Mononuclear cell (primary cell): ENCODE measurements around the gene PPIF. TPM values are rescaled to one million over a fixed set of nuclear protein-coding genes. Genes with fewer than 3 reads are reported as not detected.
"Not testable (repeated sequence)": the region's sequence is repeated elsewhere in the genome, so short reads cannot be mapped to it uniquely, and the experiment has no call there.

Source experiments
- H3K27me3 ChIP-seq: 2 replicates; pipeline ENCODE4 v1.6.0; 2011; ENCODE audit warnings: low read length, control low read depth; ENCODE audit not compliant: insufficient read depth
- H3K4me1 ChIP-seq: 2 replicates; pipeline ENCODE4 v1.5.1; 2011; ENCODE audit warnings: mild to moderate bottlenecking, low read length, control low read depth; ENCODE audit not compliant: insufficient read depth
- H3K4me3 ChIP-seq: 2 replicates; pipeline ENCODE4 v1.5.1; 2011; ENCODE audit warnings: mild to moderate bottlenecking, low read length, moderate library complexity
- H3K9me3 ChIP-seq: 2 replicates; pipeline ENCODE4 v1.5.1; 2011; ENCODE audit warnings: low read depth, mild to moderate bottlenecking, control low read depth, low read length
- total RNA-seq: library from RNA; depleted of rRNA; stranded (reverse); fragments of >200 nt; gene quantifications from one replicate; pipeline ENCODE4 v1.2.3, GENCODE V29; 2012

PPIF gene
- total RNA-seq, 1 donor: 146 TPM

- no peak overlapping the region for H3K4me3 ChIP-seq
- H3K27me3 ChIP-seq: no peaks in the 10 kb centered on the region
- H3K9me3 ChIP-seq: no peaks in the 10 kb centered on the region
- H3K4me1 ChIP-seq: peaks cover 78% of the 10 kb centered on the region
Observed at GRCh38 chr10:79321494-79321882, 25.8 kb upstream of the PPIF start.

DNA sequence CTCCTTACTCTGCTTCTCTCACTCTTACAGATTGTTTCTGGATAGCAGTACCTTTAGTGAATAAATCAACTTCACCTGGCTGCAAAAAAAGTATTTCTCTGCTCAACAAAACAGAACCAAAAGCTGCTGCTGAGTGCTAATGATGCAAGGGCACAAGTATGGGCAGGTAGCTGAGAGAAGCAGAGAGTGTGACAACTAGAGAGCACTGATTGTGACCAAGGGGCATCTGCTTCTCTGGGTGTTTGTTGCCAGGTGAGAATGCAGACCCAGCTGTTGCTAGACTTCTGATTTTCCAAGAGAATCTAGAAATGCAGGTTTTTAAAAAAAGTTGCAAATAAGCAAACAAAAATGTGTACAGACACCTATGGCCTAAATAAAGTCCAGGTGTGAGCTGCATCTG lies 25.3 kb upstream of the PPIF start:
- Histone ChIP-seq H3K27me3 (no peaks in the 10 kb centered on the region), H3K4me1 (peaks cover 74% of the 10 kb centered on the region), H3K4me3 (no peak overlapping the region), H3K9me3 (no peaks in the 10 kb centered on the region)

GRCh38 chr10:79322616-79323543 lies 24.4 kb upstream of the PPIF start:
- peaks cover 64% of the 10 kb centered on the region for H3K4me1 ChIP-seq
- H3K27me3 ChIP-seq: no peaks in the 10 kb centered on the region
- no peaks in the 10 kb centered on the region for H3K9me3 ChIP-seq
- no peak overlapping the region for H3K4me3 ChIP-seq

- peaks cover 57% of the 10 kb centered on the region for H3K4me1 ChIP-seq
- no peaks in the 10 kb centered on the region for H3K27me3 ChIP-seq
- H3K9me3 ChIP-seq: no peaks in the 10 kb centered on the region
- no peak overlapping the region for H3K4me3 ChIP-seq
Observed at GRCh38 chr10:79323602-79324001, 23.7 kb upstream of the PPIF start.

DNA sequence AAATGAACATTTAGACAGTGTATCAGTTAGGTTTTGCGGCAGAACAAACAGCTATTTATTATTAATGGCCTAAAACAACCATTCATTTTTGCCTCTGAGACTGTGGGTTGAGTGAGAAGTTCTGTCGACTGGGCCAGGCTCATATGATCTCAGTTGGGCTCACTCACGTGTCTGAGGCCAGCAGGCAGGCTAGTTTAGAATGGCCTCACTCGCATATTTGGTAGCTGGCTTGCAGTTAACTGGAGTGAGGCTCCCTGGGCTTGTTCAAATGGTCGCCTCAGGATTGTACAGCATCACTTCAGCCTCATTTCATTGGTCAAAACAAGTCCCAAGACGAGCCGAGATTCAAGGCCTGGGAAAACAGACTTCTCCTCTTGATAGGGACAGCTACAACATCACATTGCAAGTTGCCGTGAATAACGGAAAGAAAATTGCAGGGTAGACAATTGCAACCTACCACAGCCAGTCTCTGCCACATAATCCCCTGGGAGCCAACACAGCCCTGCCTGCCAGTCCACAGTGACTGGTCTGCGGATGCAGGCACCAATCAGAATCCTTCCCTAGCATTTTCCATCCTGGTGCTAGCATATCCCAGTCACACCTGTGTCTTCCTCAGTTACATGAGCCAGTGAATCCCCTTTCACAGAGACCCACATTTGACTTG lies 23.1 kb upstream of the PPIF start:
- H3K4me3 ChIP-seq: no peak overlapping the region
- H3K4me1 ChIP-seq: peaks cover 51% of the 10 kb centered on the region
- H3K9me3 ChIP-seq: no peaks in the 10 kb centered on the region
- H3K27me3 ChIP-seq: no peaks in the 10 kb centered on the region

DNA sequence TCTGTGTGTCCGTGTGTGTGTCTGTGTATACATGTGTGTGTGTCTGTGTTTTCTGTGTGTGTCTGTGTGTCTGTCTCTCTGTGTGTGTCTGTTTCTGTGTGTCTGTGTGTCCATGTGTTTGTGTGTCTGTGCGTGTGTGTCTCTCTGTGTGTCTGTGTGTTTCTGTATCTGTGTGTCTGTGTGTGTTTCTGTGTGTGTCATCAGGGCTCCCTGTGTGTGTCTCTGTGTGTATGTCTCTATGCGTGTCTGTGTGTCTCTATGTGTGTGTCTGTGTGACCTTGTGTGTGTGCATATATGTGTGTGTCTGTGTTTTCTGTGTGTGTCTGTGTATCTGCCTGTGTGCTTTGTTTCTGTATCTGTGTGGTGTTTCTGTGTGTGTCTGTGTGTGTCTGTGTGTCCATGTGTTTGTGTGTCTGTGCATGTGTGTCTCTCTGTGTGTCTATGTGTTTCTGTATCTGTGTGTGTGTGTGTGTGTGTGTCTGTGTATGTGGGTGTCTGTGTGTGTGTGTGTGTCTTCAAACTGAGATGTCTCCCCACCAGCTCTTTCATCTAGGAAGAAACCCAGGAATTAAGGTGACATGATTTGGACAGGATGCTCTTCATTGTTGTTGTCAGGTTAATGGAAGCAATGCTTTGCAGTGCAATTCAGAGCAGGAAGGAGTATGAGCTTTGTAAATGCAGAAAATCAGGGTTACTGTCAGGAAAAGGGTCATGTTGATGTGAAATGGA lies 20.7 kb upstream of the PPIF start:
- Histone ChIP-seq H3K27me3 (no peaks in the 10 kb centered on the region), H3K4me1 (peaks cover 34% of the 10 kb centered on the region), H3K4me3 (no peak overlapping the region), H3K9me3 (no peaks in the 10 kb centered on the region)

DNA sequence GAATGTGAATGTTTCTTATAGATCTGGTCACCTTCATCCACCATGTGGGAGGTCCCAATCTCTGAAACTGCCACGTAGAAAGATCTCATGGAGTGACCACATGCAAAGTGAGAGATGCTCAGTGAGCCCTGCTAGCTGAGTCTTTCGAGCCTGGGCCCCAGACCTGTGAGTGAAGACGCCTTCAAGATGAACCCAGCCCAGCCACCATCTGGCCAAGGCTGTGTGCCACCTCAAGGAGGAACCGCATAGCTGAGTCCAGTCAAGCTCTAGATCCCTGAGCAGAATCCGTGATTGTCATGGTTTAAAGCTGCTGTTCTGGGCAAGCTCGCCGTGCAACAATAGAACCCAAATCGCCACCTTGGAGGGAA lies 20.2 kb upstream of the PPIF start:
- Histone ChIP-seq H3K27me3 (no peaks in the 10 kb centered on the region), H3K9me3 (no peaks in the 10 kb centered on the region), H3K4me1 (peaks cover 34% of the 10 kb centered on the region), H3K4me3 (no peak overlapping the region)

DNA sequence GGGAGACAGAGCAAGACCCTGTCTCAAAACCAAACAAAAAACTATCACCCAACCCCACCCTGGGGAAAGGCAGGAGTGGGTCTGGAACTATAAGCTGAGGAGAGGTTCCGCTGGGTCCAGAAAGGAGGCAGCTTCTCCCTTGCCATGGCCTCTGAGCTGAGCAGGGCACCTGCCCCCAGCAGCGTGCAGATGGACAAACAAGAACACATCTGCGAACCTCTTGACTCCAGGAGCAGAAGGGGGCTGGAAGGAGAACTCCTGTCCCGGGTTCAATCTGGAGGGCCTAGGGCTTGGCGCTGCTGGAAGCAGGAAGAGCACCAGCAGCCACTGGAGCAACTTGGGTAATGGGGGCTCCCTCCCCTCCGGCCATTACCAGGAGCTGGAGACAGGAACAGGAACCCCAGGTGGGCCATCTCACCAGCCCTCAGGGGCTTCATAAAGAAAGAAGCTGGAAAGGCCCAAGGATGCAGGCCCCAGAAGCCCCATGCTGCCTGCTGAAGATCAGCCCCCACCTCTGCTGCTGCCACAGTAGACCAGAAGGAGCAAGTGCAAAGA lies 19.0 kb upstream of the PPIF start:
- H3K4me3 ChIP-seq: no peak overlapping the region
- peaks cover 24% of the 10 kb centered on the region for H3K4me1 ChIP-seq
- no peaks in the 10 kb centered on the region for H3K27me3 ChIP-seq
- H3K9me3 ChIP-seq: no peaks in the 10 kb centered on the region

DNA sequence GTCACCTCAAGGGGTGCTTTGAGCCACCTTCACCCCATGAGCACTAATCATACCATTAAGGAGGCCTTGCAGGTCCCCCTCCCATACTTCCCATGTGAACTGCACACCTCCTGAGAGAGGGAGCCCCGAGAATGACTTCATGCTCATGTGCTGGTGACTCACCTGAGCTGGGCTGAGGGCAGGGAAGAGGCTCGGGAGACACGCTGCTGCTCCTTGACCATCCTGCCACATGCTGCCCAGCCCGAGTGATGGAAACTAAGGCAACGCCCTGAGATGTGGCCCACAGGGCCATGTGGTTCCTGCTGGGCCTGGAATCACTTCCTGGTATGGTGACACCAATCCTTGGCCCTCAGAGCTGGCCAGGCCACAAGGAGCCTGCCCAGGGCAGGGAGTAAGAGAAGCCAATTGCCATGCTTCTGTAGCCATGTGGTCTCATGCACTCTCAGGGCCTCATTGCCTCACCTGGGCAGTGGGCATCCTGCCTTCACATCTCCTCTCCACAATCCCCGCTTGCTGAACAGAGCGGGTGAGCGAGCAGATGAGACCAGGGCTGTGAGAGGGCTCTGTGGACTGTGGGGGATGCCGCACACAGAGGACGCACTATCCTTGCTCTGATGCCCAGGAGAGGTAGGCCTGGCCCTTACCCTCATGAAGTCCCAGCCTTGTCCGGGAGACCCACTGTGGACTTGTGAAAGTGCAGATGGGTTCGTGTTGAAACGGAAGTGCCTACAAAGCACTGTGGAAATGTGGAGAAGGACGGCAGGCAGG lies 18.3 kb upstream of the PPIF start:
- Histone ChIP-seq H3K4me1 (peaks cover 17% of the 10 kb centered on the region), H3K27me3 (no peaks in the 10 kb centered on the region), H3K9me3 (no peaks in the 10 kb centered on the region), H3K4me3 (no peak overlapping the region)

- no peaks in the 10 kb centered on the region for H3K27me3 ChIP-seq
- H3K4me3 ChIP-seq: no peak overlapping the region
- no peaks in the 10 kb centered on the region for H3K9me3 ChIP-seq
- peaks cover 13% of the 10 kb centered on the region for H3K4me1 ChIP-seq
Observed at GRCh38 chr10:79329529-79329928, 17.7 kb upstream of the PPIF start.

DNA sequence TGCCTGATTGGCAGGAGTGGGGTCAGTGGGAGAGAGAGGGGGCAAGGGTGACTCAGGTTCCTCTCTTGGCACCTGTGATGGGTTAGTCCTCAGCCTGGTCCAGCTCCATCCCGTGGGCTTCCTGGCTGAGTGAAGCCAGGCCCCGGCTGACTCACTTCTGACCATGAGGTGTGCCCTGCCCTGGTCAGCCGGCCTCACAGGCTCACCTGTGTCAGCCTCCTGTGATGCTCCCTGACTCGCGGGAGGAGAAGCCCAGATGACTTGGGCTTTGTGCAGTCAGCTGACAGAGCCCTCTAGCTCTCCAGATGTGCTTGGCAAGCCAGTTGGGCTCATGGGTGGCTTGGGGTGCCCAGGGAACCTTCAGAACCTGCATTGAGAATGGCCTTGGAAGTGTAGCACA lies 16.0 kb upstream of the PPIF start:
- H3K27me3 ChIP-seq: no peaks in the 10 kb centered on the region
- H3K4me1 ChIP-seq: peaks cover 13% of the 10 kb centered on the region
- no peak overlapping the region for H3K4me3 ChIP-seq
- no peaks in the 10 kb centered on the region for H3K9me3 ChIP-seq

DNA sequence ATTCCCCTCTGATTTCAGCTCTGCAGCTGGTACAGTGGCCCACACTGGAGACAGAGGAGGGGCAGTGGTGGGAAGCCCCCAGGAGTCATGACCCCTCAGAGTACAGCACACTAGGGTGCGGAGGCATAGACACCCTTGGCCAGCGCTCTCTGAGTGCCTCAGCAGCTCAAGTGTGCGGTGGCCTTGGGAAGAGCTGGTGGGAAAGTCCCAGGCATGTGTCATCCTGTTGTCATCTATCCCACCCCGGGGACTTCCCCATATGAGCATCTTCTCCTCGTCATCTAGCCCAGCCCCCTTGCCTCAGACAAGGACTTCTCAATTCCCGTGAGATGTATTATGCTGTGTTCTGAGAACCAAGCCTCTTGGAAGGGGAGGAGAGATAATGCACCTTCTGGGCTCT lies 15.6 kb upstream of the PPIF start:
- no peak overlapping the region for H3K4me3 ChIP-seq
- H3K27me3 ChIP-seq: no peaks in the 10 kb centered on the region
- peaks cover 13% of the 10 kb centered on the region for H3K4me1 ChIP-seq
- no peaks in the 10 kb centered on the region for H3K9me3 ChIP-seq

- H3K4me1 ChIP-seq: peaks cover 13% of the 10 kb centered on the region
- not testable (repeated sequence) for H3K4me3 ChIP-seq, H3K9me3 ChIP-seq, H3K27me3 ChIP-seq
Observed at GRCh38 chr10:79332610-79333315, 14.5 kb upstream of the PPIF start.

DNA sequence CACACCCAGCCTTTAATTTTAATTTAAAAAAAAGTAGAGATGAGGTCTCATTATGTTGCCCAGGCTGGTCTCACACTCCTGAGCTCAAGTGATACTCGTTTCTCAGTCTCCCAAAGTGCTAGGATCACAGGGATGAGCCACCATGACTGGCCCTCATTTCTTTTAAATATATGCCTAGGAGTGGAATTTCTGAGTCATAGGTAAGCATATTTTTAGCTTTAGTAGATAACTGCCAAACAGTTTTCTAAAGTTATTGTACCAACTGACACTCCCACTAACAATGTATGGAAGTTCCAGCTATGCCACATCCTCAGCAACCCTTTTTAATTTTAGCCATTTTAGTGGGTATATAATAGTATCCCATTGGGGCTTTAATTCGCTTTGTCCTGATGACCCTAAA lies 13.8 kb upstream of the PPIF start:
- Histone ChIP-seq H3K4me1 (peaks cover 13% of the 10 kb centered on the region), H3K27me3 (no peaks in the 10 kb centered on the region), H3K9me3 (no peaks in the 10 kb centered on the region), H3K4me3 (no peak overlapping the region)
